Liver (tissue), 9 donors: ENCODE measurements around the gene FILIP1. TPM values are rescaled to one million over a fixed set of nuclear protein-coding genes. Genes with fewer than 3 reads are reported as not detected.

Source experiments
- DNase-seq: peaks from one replicate; pipeline ENCODE4 v3.0.0-alpha.2; 2017; ENCODE audit warnings: low spot score
- H3K27ac ChIP-seq, 2 donors: one replicate each; pipeline ENCODE4 v1.7.0; 2013; ENCODE audit warnings: inconsistent platforms in 2 of 2, low read length in 2 of 2, control low read depth in 1 of 2, low read depth in 1 of 2, mild to moderate bottlenecking in 1 of 2
- H3K27me3 ChIP-seq, 4 donors: one replicate each; pipeline versions ENCODE4 v1.6.1 to v1.7.0; 2013; ENCODE audit warnings: low read length in 3 of 4, inconsistent platforms in 1 of 4, mild to moderate bottlenecking in 1 of 4, moderate library complexity in 1 of 4; ENCODE audit not compliant: control insufficient read depth in 4 of 4, insufficient read depth in 4 of 4
- H3K36me3 ChIP-seq, 4 donors: one replicate each; pipeline versions ENCODE4 v1.6.1 to v1.7.0; 2013; ENCODE audit warnings: low read length in 3 of 4, mild to moderate bottlenecking in 3 of 4, low read depth in 1 of 4, moderate library complexity in 1 of 4; ENCODE audit not compliant: control insufficient read depth in 4 of 4, insufficient read depth in 3 of 4
- H3K4me1 ChIP-seq, 4 donors: one replicate each; pipeline versions ENCODE4 v1.6.1 to v1.7.0; 2013; ENCODE audit warnings: low read length in 3 of 4, mild to moderate bottlenecking in 3 of 4, moderate library complexity in 1 of 4; ENCODE audit not compliant: control insufficient read depth in 4 of 4, insufficient read depth in 4 of 4
- H3K4me3 ChIP-seq, 3 donors: one replicate each; pipeline versions ENCODE4 v1.6.1 to v1.7.0; 2013; ENCODE audit warnings: low read length in 3 of 3, control low read depth in 1 of 3, low read depth in 1 of 3, mild to moderate bottlenecking in 1 of 3
- H3K9ac ChIP-seq, 2 donors: one replicate each; pipeline ENCODE4 v1.7.0; 2013; ENCODE audit warnings: low read length in 2 of 2, mild to moderate bottlenecking in 2 of 2, moderate library complexity in 2 of 2, control low read depth in 1 of 2, low read depth in 1 of 2
- H3K9me3 ChIP-seq, 4 donors: one replicate each; pipeline versions ENCODE4 v1.6.1 to v1.7.0; 2013; ENCODE audit warnings: low read length in 3 of 4; ENCODE audit not compliant: control insufficient read depth in 4 of 4
- ATF3 ChIP-seq: IDR thresholded peaks from 2 replicates; pipeline ENCODE4 v1.6.1; 2016; ENCODE audit warnings: antibody characterized with exemption
- CTCF ChIP-seq: fragments of 150-350 bp; IDR thresholded peaks from 2 replicates; pipeline ENCODE4 v1.5.1; 2017; ENCODE audit warnings: improper control_type of control experiment, low read depth, low read length; ENCODE audit not compliant: missing input control
- EGR1 ChIP-seq, 2 donors: IDR thresholded peaks; 2 replicates each; pipeline ENCODE4 v1.6.1; 2016 to 2018; ENCODE audit warnings: antibody characterized with exemption in 2 of 2, low read depth in 2 of 2
- FOXA1 ChIP-seq: IDR thresholded peaks from 2 replicates; pipeline ENCODE4 v1.6.1; 2016; ENCODE audit warnings: antibody characterized with exemption
- FOXA2 ChIP-seq: IDR thresholded peaks from 2 replicates; pipeline ENCODE4 v1.6.1; 2016; ENCODE audit warnings: antibody characterized with exemption
- GABPA ChIP-seq, 2 donors: IDR thresholded peaks in 1 of 2; conservative IDR thresholded peaks in 1 of 2; 2 replicates each; pipeline ENCODE4 v1.6.1; 2016; ENCODE audit warnings: antibody characterized with exemption in 2 of 2, mild to moderate bottlenecking in 1 of 2, moderate library complexity in 1 of 2
- HNF4A ChIP-seq, 2 donors: conservative IDR thresholded peaks; 2 replicates each; pipeline ENCODE4 v1.6.1; 2016; ENCODE audit warnings: antibody characterized with exemption in 2 of 2, mild to moderate bottlenecking in 2 of 2
- HNF4G ChIP-seq: IDR thresholded peaks from 2 replicates; pipeline ENCODE4 v1.6.1; 2016; ENCODE audit warnings: antibody characterized with exemption
- JUND ChIP-seq, 2 donors: IDR thresholded peaks; 2 replicates each; pipeline ENCODE4 v1.6.1; 2016; ENCODE audit warnings: antibody characterized with exemption in 2 of 2
- MAX ChIP-seq: IDR thresholded peaks from 2 replicates; pipeline ENCODE4 v1.6.1; 2016; ENCODE audit warnings: antibody characterized with exemption
- NR2F2 ChIP-seq: IDR thresholded peaks from 2 replicates; pipeline ENCODE4 v1.6.1; 2016; ENCODE audit warnings: antibody characterized with exemption
- RAD21 ChIP-seq, 2 donors: IDR thresholded peaks; 2 replicates each; pipeline ENCODE4 v1.6.1; 2016; ENCODE audit warnings: antibody characterized with exemption in 2 of 2, mild to moderate bottlenecking in 2 of 2
- REST ChIP-seq: IDR thresholded peaks from 2 replicates; pipeline ENCODE4 v1.6.1; 2016; ENCODE audit warnings: antibody characterized with exemption, mild to moderate bottlenecking
- RXRA ChIP-seq, 2 donors: IDR thresholded peaks; 2 replicates each; pipeline ENCODE4 v1.6.1; 2017 to 2018; ENCODE audit warnings: antibody characterized with exemption in 2 of 2, mild to moderate bottlenecking in 1 of 2
- SP1 ChIP-seq: IDR thresholded peaks from 2 replicates; pipeline ENCODE4 v1.6.1; 2018; ENCODE audit warnings: antibody characterized with exemption, mild to moderate bottlenecking
- TAF1 ChIP-seq: conservative IDR thresholded peaks from 2 replicates; pipeline ENCODE4 v1.6.1; 2016; ENCODE audit warnings: antibody characterized with exemption, mild to moderate bottlenecking
- YY1 ChIP-seq: IDR thresholded peaks from 2 replicates; pipeline ENCODE4 v1.6.1; 2016; ENCODE audit warnings: antibody characterized with exemption, mild to moderate bottlenecking
- ZBTB33 ChIP-seq: IDR thresholded peaks from 2 replicates; pipeline ENCODE4 v1.6.1; 2016; ENCODE audit warnings: antibody characterized with exemption
- WGBS: extraction: QIAGEN DNeasy Blood & Tissue Kit; methylation state at CpG from one replicate; pipeline ENCODE4 v1.1.7; 2013; 5-methylcytosine and 5-hydroxymethylcytosine counted together
- polyA plus RNA-seq, 2 donors: library from polyadenylated mRNA; stranded (reverse) in 1 of 2; unstranded in 1 of 2; fragments of 200-250 nt in 1 of 2; fragments of >200 nt in 1 of 2; fragmentation: Nextera tagmentation in 1 of 2; extraction: Ambion mirVana in 1 of 2; gene quantifications; one replicate each; pipeline versions ENCODE4 v1.2.1 to v1.2.3, GENCODE V29; 2013 to 2015
- total RNA-seq, 2 donors: library from RNA; depleted of rRNA; stranded (reverse); fragments of >200 nt; gene quantifications; one replicate each; pipeline ENCODE4 v1.2.3, GENCODE V29; 2014
- donor health status: healthy.
- donor health status: healthy.
- donor health status: healthy.
- donor health status: healthy.
- donor health status: healthy.

FILIP1 gene
- total and polyA plus RNA-seq, 4 donors: 0.70 to 2.8 (median 1.1) TPM

GRCh38 chr6:75363304-75363703 lies 130.3 kb downstream of the FILIP1 start:
- no peak for DNase-seq
- no peaks in the 10 kb centered on the region for H3K9me3 ChIP-seq
- TF ChIP-seq ATF3 (no peak), RAD21 (IDR thresholded peaks at IDR 0.05) (no peak), YY1 (no peak), NR2F2 (no peak), TAF1 (no peak), ZBTB33 (no peak), REST (no peak), HNF4G (no peak), HNF4A (conservative IDR thresholded peaks at IDR 0.05) (no peak), GABPA (IDR thresholded peaks at IDR 0.05 in 1 of 2, conservative IDR thresholded peaks at IDR 0.05 in 1 of 2) (no peak), FOXA1 (no peak), RXRA (IDR thresholded peaks at IDR 0.05) (no peak), SP1 (no peak), JUND (IDR thresholded peaks at IDR 0.05) (no peak), MAX (no peak), FOXA2 (no peak), CTCF (no peak)
- no peaks in the 10 kb centered on the region for H3K36me3 ChIP-seq
- 62% methylated on average over 2 of the region's 2 CpGs for WGBS
- no peaks in the 10 kb centered on the region for H3K4me1 ChIP-seq
- H3K27ac ChIP-seq: no peak overlapping the region
- no peak overlapping the region for H3K4me3 ChIP-seq
- H3K9ac ChIP-seq: no peak overlapping the region
- no peaks in the 10 kb centered on the region for H3K27me3 ChIP-seq

- no peaks in the 10 kb centered on the region for H3K36me3 ChIP-seq
- no peak overlapping the region for H3K9ac ChIP-seq
- 97% methylated on average over 4 of the region's 4 CpGs for WGBS
- no peak overlapping the region for H3K27ac ChIP-seq
- H3K4me1 ChIP-seq: peaks cover 0 to 9% (median 7%) of the 10 kb centered on the region in 4 donors
- H3K4me3 ChIP-seq: no peak overlapping the region
- no peak for DNase-seq
- H3K9me3 ChIP-seq: no peaks in the 10 kb centered on the region
- no peaks in the 10 kb centered on the region for H3K27me3 ChIP-seq
- no peak for TF ChIP-seq ATF3
- no peak for TF ChIP-seq RXRA (IDR thresholded peaks at IDR 0.05)
- no peak for TF ChIP-seq CTCF
- TF ChIP-seq JUND (IDR thresholded peaks at IDR 0.05): no peak
- no peak for TF ChIP-seq FOXA1
- no peak for TF ChIP-seq NR2F2
- TF ChIP-seq ZBTB33: no peak
- no peak for TF ChIP-seq EGR1 (IDR thresholded peaks at IDR 0.05; ENCODE audit: low read depth in 2 of 2)
- TF ChIP-seq SP1: no peak
- TF ChIP-seq FOXA2: no peak
- no peak for TF ChIP-seq HNF4A (conservative IDR thresholded peaks at IDR 0.05)
Observed at GRCh38 chr6:75353644-75354043, 140.0 kb downstream of the FILIP1 start.
